Stimulated activated CD4-positive, alpha-beta T cell treated with anti-CD3 and anti-CD28 coated beads, Interleukin-1b, Interleukin-23, amount 100 ng/mL, for 24 hours (primary cell): ENCODE results near the gene IL1RAPL2.
"Not testable (repeated sequence)": the region's sequence is repeated elsewhere in the genome, so short reads cannot be mapped to it uniquely, and the experiment has no call there.

Source experiments
- DNase-seq, 4 experiments: peaks; one replicate each; pipeline ENCODE4 v3.0.0-alpha.2; 2020; ENCODE audit warnings: low read depth in 4 of 4, low spot score in 1 of 4

The IL1RAPL2 gene

DNA sequence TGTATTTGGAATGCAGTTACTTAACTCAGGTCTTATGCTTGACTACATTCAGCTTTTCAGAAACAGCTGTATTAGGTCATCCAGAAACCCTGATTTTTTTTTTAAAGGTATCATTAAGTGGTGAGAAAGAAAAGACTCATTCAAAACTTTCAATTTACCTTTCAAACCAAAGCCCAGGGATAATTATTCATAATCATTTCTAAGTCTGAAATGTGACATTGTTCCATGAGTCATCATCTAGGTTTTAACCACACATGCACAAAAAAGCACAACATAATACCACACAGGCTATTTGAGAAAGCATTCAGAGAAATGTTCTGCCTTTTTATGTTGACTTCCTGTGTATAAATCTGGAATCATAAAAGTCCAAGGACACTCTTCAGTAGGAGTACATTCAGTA lies 288.2 kb downstream of the IL1RAPL2 start:
- DNase-seq = no peak

DNA sequence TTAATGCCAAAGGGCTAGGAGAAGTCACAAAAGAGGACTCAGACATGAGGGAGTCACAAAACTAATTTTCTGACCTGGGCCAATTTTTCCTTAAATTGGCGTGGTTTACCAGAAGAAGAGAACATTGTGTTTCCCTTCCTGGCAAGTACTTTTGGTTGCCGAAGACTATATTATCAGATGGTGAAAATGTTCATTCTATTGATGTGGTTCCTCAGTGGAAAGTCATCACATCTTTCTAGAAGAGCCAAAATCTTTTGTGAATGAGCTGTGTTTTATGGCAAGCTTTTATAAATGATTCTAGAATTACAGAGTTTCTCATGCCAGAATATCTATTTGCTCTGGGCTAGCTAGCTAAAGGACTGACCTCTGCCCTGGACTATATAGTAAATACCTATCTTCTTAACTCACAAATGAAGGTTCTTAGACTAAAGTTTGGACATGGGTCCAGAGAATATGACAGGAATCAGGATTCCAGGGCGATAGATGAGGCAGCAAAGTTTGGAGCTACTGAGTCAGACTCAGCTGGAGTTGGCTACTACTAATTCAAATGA lies 288.9 kb downstream of the IL1RAPL2 start:
- no peak for DNase-seq

DNA sequence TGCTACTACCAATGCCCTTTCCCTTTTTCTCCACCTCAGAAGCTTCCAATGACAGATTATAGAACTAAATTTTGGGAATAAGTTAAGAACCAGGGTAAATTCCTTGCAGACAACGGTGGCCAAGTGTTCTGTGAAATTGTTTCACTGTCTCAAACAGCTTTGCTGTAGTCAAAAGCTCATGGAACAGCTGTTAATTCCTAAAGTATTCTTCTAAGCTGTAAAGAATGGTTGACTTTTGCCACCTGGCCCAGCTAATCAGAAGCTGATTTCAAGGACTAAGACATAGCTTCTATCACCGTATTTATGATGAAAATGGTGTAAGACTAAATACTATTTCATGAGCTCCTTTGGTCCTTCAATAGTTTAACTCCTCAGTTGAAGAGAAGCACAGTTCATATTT lies 297.5 kb downstream of the IL1RAPL2 start:
- DNase-seq = no peak

DNA sequence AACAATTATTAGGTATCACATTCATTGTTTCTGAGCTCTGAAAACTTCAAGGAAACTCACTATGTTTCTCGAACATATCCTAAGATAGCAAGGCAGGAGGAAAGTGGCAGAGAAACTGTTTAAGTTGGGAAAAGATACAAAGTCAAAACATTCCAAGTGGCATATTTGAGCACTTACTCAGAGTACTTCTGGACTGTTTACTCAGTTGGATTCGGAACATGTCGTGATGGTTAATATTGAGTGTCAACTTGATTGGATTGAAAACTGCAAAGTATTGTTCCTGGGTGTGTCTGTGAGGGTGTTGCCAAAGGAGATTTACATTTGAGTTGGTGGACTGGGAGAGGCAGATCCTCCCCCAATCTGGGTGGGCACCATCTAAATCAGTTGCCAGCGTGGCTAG lies 298.3 kb downstream of the IL1RAPL2 start:
- no peak for DNase-seq

DNA sequence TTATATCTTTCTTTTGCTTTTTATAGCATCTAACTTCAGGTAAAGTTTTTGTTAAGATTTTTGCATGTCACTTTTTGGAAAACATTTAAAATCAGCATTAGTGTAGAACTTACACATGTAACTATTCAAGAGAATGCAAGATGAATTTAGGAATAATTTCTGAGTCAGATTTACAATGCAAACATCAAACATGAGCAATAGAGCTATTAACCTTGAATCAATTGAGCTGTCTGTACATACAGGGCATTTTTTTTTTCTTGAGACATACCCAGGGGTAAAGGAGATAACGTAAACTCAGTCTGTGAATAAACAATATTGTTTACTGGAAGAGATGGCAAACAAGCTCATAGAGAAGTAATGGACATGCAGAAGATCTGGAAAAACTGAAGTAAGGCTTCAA lies 311.5 kb downstream of the IL1RAPL2 start:
- no peak for DNase-seq

DNA sequence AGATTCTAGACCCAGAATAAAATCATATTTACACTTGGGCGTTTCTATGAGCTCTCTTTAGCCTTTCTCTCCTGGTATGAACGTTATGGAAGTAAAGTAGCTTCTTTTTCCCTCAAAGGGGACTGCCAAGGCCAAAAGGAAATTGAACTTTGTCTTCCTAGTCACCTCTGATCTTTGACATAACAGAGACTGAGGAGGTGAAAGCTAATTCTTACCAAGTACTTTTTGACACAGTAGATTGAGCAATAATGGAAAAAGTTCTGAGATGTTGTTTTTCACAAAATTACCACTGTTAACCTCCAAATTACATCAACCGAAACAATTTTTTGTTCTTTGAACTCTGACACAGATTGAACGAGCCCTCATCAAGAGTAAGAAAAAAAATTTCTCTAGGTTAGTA lies 336.1 kb downstream of the IL1RAPL2 start:
- DNase-seq = no peak

DNA sequence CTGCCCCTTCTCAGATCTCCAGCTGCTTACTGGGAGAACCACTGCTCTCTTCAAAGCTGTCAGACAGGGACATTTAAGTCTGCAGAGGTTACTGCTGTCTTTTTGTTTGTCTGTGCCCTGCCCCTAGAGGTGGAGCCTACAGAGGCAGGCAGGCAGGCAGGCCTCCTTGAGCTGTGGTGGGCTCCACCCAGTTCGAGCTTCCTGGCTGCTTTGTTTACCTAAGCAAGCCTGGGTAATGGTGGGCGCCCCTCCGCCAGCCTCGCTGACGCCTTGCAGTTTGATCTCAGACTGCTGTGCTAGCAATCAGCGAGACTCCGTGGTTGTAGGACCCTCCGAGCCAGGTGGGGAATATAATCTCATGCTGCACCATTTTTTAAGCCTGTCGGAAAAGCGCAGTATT lies 343.7 kb downstream of the IL1RAPL2 start:
- not testable (repeated sequence) for DNase-seq

DNA sequence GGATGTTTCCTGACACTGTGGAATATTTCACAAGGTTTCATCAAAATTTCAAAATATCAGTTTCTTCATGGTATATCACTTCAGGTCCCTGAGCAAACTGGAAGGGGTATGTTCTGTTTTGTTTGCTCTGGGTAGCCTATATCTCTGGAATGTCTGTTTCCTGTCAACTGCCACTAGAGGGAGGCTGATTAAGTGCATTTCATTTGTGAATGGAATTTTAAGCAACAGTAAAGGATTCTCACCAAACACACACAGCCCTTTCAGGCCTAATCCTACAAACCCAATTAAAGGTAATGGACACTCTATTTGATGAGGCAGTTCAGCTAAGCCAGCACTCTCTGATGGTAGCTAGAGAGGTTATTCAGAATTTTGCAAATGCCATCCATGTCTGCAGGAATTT lies 347.3 kb downstream of the IL1RAPL2 start:
- no peak for DNase-seq

DNA sequence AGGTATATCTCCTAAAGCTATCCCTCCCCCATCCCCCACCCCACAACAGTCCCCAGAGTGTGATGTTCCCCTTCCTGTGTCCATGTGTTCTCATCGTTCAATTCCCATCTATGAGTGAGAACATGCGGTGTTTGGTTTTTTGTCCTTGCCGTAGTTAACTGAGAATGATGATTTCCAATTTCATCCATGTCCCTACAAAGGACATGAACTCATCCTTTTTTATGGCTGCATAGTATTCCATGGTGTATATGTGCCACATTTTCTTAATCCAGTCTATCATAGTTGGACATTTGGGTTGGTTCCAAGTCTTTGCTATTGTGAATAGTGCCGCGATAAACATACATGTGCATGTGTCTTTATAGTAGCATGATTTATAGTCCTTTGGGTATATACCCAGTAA lies 348.7 kb downstream of the IL1RAPL2 start:
- DNase-seq = not testable (repeated sequence)

DNA sequence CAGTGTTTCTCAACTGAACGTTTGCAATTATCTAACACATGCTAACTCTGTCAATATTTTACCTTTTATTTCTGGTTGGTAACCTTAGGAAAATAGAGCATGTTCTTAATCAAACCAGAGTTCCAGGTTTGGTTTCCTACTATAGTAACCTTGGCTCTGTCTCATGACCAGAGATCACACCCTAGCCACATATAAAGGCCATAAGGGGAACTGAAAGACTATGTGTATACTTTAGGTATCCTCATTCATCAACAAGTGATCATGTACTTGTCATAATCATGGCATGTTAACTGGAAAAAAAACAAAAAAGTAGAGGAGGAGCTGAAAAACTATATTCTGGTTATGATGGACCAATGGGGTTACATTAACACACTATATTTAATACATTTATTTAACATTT lies 352.1 kb downstream of the IL1RAPL2 start:
- no peak for DNase-seq

DNA sequence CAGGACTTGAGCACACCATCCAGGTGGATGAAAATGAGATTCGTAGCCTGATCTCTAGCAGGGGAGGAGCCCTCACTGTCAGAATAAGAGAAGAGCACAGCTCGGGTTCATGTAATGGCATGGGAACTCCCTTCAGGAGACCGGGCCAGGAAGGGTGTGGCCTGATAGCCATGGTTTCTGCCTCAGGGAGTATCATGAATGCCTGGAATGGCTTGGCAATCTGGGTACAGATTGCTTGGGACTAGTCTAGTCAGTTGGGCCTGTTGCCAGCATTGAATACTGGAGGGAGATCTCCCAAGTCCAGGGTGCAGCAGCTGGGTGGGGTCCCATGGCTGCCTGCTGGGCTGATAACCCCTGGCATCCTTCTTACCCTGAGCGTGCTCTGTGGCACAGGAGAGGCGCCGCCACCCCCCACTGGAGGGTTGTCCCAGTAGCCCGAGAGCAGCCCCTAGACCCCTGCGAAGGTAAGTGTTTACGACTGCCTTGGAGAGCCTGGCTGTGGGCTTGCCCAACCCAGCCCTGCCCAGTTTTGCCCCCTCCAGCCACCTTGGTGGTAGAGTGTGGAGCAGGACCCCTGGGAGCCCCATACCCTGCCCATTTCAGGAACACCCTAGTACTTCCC lies 355.7 kb downstream of the IL1RAPL2 start:
- no peak for DNase-seq

DNA sequence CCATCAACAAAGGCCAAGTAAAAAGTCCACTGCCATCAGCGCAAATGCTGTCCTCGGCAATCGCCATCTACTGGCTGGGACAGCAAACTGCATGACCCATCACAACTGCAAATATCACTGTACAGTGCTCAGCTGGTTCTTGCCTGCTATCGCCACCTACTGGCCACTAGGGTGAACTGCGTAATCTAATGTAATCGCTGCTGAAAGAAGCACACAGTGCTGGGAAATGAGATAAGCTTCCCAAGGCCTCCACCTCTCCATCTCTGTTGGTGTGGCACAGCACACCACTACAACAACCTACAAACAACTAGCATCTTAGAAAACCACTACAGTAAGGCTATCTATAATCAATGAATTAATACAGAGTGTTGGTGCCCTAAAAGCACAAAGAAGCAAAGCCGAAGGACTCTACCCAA lies 356.2 kb downstream of the IL1RAPL2 start:
- peak; percentile 10 to 30 (median 18) for DNase-seq

DNA sequence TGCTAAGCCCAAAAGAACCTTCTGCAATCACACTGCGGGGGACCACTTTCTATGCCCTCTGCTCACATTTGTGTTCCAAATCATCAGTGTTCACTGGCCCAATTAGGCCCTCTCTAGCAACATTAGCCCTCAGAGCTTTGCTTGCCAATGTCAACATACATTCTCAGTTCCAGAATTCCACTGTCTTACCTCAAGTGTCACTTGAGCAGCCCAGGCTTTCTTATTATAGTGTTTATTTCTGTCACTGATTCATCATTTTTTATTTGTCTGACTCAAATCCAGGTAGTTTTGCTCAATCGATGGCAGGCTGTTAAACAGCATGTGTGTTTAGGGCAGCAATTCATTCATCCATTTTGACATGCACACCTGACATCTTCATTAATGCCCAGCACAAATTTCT lies 363.3 kb downstream of the IL1RAPL2 start:
- DNase-seq = no peak

DNA sequence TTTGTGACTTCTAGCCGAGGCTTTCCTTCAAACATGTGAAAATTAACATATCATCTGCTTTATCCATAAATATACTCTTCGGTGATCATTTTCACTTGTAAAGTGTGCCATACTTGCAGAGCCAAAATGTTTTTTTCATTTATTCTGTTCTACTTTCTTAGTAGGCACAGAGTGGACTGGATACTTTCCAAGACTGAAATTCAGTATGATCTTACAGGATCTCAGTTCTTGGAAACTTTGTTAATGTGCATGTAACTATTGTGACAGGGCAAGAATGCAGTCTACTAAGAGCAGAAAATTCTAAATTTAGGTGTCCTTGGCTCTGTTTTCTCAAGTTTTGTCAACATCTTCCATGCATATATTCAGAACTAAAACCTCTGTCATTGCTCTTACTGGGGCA lies 369.6 kb downstream of the IL1RAPL2 start:
- DNase-seq = no peak

DNA sequence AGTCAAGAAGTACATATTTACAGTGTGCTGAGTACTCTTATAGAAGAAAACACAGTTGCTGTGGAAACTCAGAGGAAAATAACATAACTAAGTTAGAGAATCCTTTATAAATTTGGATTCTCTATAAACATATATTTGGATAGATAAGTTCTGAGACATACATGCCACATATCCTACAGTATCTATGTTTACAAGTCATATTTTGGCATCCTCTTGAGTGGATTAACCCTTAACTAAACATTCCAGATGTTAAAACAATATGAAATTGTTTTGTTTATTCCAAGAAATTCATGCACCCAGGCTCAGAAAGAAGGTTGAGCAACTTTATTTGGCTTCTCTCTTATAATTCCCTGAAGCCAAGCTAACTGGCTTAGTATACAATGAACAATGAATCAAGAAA lies 387.3 kb downstream of the IL1RAPL2 start:
- no peak for DNase-seq

DNA sequence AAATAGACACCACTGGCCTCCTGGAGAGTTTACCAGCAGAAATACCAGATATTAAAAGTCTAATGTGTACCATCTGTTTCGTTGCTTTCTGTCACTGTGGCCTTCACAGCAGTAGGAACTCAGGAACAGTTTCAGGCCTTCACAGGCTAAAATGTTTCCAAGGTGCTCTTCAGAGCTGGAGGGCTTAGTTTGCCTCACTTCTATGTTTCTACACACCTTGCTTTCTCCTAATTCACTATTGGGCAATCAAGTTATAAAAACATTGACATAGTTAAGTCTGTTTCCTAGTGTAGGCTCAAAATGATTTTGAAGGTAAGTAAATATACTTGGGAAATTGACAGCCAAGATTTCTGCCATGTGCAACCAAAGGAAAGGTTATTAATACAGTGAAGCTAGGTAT lies 395.9 kb downstream of the IL1RAPL2 start:
- DNase-seq = no peak

DNA sequence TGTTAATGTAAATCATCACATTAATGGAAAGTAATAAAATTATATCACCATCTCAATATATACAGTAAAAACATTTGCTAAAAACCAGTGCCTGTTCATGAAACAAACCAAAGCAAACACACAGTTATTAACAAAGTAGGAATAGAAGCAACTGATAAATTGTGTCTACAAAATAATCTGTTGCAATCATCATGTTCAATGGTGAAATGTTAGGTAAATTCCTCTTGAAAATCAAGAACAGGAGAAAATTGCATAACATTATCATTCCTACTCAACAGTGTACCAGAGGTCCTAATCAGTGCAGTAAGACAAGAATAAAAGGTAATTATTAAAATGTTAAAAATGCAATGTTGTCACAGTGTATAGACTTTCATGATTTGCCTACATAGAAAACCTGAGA lies 402.2 kb downstream of the IL1RAPL2 start:
- no peak for DNase-seq

DNA sequence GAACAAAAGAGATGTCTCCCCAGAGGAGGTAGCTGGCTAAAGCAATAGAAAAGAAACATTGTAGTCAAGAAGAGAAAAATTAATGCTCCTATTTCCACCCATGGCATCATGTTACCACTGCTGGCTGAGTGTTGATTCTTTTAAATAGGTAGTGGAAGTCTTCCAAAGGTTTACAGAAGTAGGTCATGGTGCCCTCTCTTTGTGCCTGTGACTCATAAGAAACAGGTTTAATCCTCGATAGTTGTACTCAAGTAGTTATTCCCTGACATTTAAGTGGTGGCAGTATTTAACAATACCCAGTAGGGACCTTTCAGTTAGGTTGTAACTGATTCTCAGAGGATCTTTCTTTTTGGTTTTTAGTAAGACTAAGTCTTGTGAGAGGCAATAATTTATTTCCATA lies 406.7 kb downstream of the IL1RAPL2 start:
- DNase-seq = no peak

DNA sequence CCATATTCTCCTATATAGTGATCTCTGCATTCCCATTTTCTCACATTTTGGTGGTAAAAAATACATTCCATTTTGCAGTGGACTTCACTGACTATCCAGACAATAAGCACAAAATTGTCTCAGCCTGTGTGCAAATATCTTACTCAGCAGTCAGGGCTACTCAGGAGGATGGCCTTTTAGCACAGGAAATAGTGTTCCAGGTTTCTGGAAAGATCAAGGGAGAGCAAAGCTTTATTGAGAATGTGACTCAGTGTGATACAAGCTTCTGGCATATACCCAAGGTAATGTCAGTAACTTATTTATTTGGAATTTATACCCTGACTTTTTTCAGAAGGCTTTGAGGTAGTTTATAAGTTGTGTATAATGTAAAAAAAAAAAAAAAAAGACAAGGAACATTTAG lies 421.1 kb downstream of the IL1RAPL2 start:
- DNase-seq = no peak

DNA sequence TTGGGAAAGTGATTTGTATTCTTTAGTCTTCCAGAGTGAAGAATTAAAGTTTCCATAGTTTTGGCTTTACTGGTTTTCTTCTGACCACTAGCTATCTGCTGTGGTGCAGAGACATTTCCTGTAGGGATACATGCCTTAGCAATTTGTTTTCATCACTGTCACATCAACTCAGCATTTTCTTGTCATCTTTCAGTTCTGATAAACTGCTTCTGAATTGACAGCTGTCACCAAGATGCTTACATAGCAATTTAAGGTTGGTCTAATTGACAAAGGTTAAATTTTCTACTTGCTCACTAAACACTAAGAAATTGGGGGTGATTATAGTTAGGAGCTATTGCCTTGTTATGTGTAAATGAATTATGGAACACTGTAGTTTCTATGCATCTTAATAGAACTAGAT lies 422.0 kb downstream of the IL1RAPL2 start:
- DNase-seq = no peak

DNA sequence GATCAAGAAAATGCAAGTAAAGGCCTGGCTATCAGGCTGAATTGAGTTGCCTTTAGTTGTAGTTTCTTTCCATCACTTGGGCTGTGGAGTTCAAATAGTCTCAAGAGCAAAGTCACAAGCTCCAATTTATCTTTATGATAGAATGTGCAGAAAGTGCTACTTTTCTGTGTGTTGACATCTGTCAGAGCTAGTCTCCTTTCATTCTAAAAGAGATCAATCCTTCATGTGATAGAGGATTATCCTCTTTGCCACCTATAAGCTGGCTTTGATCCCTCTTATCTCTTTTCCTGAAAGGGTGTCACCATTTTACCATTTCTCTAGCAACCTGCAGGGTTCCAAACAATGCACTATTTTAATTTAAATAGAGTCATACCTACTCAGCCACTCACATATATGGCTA lies 429.5 kb downstream of the IL1RAPL2 start:
- DNase-seq = no peak

DNA sequence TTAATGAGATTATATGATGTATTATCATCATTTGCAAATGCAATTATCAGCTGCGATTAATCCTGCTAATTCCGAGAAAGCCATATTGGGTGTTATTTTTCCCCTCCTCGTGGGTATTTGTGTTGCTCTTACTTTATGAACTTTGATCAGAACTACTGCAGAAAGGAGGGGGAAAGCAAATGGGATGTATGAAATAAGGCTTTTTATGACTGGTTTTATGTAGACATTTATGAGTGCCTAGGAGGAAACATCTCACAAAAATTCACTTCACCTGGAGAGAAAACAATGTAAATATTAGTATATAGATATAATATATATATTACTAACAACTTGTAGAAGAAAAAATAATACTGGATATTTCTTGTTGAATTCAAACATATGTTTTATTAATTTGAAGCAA lies 440.1 kb downstream of the IL1RAPL2 start:
- no peak for DNase-seq

DNA sequence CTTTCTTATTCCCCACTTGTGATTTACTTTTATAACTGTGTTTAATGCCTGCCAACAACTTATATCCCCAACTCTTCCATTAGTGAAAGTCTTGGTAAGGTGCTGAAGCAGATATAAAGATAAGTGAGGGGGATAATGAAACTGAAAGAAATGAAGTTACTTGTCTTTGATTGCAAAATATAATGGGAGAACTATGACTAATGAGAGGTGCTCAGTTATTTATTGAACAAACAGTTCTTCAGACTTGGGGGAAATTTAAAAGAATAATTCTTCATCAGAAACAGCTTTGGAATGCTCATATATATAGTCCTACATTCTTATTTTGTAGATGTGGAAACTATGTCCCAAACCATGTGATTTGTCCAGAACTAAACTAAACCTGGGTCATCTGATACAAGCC lies 441.0 kb downstream of the IL1RAPL2 start:
- DNase-seq = no peak

DNA sequence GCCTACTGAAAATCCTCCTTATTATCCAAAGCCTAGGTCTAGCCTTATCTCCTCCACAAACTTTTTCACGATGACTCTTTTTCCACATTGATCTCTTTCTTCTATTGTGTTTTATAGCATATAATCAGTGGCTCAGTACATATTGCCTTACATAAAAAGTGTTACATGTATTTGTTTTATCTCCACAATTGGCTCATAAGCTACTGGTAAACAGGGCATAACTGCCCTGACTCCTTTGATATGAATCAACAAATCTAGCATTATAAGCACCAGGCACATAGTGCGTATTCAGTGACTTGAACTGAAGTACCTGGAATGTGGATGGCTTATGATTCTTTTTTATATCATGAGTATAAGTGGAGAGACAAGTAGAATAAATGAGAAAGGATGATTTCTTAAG lies 447.7 kb downstream of the IL1RAPL2 start:
- DNase-seq = no peak
